Activated naive CD8-positive, alpha-beta T cell (primary cell): ENCODE results near the gene HPCA.

Experiments
- H3K27ac Mint-ChIP-seq: one replicate; pipeline ENCODE4 v1.8.0; 2021; ENCODE audit warnings: mixed read lengths
- H3K27me3 Mint-ChIP-seq: one replicate; pipeline ENCODE4 v1.8.0; 2021; ENCODE audit warnings: mixed read lengths
- H3K36me3 Mint-ChIP-seq: one replicate; pipeline ENCODE4 v1.8.0; 2021; ENCODE audit warnings: mixed read lengths
- H3K4me1 Mint-ChIP-seq: one replicate; pipeline ENCODE4 v1.8.0; 2021; ENCODE audit warnings: low read depth, mixed read lengths
- H3K4me3 Mint-ChIP-seq: one replicate; pipeline ENCODE4 v1.8.0; 2021; ENCODE audit warnings: mild to moderate bottlenecking, mixed read lengths
- H3K9me3 Mint-ChIP-seq: one replicate; pipeline ENCODE4 v1.8.0; 2021; ENCODE audit warnings: low read depth, mixed read lengths

Gene HPCA

GRCh38 chr1:32920833-32921232 is 34.5 kb downstream of the HPCA start:
- Mint-ChIP-seq H3K27me3 (peaks cover 51% of the 10 kb centered on the region), H3K4me1 (peaks cover 22% of the 10 kb centered on the region)

GRCh38 chr1:32924881-32925344 is 38.6 kb downstream of the HPCA start:
- Mint-ChIP-seq H3K4me1 (peaks cover 19% of the 10 kb centered on the region), H3K4me3 (peak overlapping the region; percentile 63), H3K27me3 (peaks cover 45% of the 10 kb centered on the region), H3K27ac (no peak overlapping the region), H3K9me3 (no peaks in the 10 kb centered on the region), H3K36me3 (no peaks in the 10 kb centered on the region)

More at GRCh38 chr1:32920833-32921232, 34.5 kb downstream of the HPCA start:
- H3K27ac Mint-ChIP-seq, result no peak overlapping the region
- H3K36me3 Mint-ChIP-seq, result no peaks in the 10 kb centered on the region
- no peak overlapping the region for H3K4me3 Mint-ChIP-seq
- no peaks in the 10 kb centered on the region for H3K9me3 Mint-ChIP-seq

GRCh38 chr1:32925403-32926162 is 39.3 kb downstream of the HPCA start:
- no peaks in the 10 kb centered on the region for H3K9me3 Mint-ChIP-seq
- H3K27me3 Mint-ChIP-seq, result peaks cover 41% of the 10 kb centered on the region
- peak overlapping the region; percentile 63 for H3K4me3 Mint-ChIP-seq
- H3K36me3 Mint-ChIP-seq, result no peaks in the 10 kb centered on the region
- no peak overlapping the region for H3K27ac Mint-ChIP-seq
- peaks cover 17% of the 10 kb centered on the region for H3K4me1 Mint-ChIP-seq

GRCh38 chr1:32926562-32926961 is 40.3 kb downstream of the HPCA start:
- H3K9me3 Mint-ChIP-seq, result no peaks in the 10 kb centered on the region
- H3K27me3 Mint-ChIP-seq, result peaks cover 36% of the 10 kb centered on the region
- H3K27ac Mint-ChIP-seq, result no peak overlapping the region
- H3K36me3 Mint-ChIP-seq, result no peaks in the 10 kb centered on the region
- H3K4me3 Mint-ChIP-seq, result no peak overlapping the region
- peaks cover 17% of the 10 kb centered on the region for H3K4me1 Mint-ChIP-seq

- peaks cover 32% of the 10 kb centered on the region for H3K27me3 Mint-ChIP-seq
- peaks cover 17% of the 10 kb centered on the region for H3K4me1 Mint-ChIP-seq
- H3K36me3 Mint-ChIP-seq, result no peaks in the 10 kb centered on the region
- H3K4me3 Mint-ChIP-seq, result no peak overlapping the region
- no peaks in the 10 kb centered on the region for H3K9me3 Mint-ChIP-seq
- no peak overlapping the region for H3K27ac Mint-ChIP-seq
These were observed 41.1 kb downstream of the HPCA start for GRCh38 chr1:32927441-32927840.

GRCh38 chr1:32928285-32928684 is 42.0 kb downstream of the HPCA start:
- H3K4me3 Mint-ChIP-seq, result no peak overlapping the region
- no peak overlapping the region for H3K27ac Mint-ChIP-seq
- peaks cover 26% of the 10 kb centered on the region for H3K27me3 Mint-ChIP-seq
- H3K9me3 Mint-ChIP-seq, result no peaks in the 10 kb centered on the region
- H3K36me3 Mint-ChIP-seq, result no peaks in the 10 kb centered on the region
- H3K4me1 Mint-ChIP-seq, result peaks cover 17% of the 10 kb centered on the region

GRCh38 chr1:32928715-32929114 is 42.4 kb downstream of the HPCA start:
- H3K4me3 Mint-ChIP-seq, result no peak overlapping the region
- H3K36me3 Mint-ChIP-seq, result no peaks in the 10 kb centered on the region
- no peaks in the 10 kb centered on the region for H3K9me3 Mint-ChIP-seq
- no peak overlapping the region for H3K27ac Mint-ChIP-seq
- H3K4me1 Mint-ChIP-seq, result peaks cover 15% of the 10 kb centered on the region
- peaks cover 21% of the 10 kb centered on the region for H3K27me3 Mint-ChIP-seq

- Mint-ChIP-seq H3K36me3 (no peaks in the 10 kb centered on the region), H3K9me3 (no peaks in the 10 kb centered on the region), H3K4me1 (peaks cover 12% of the 10 kb centered on the region), H3K4me3 (no peak overlapping the region), H3K27ac (no peak overlapping the region), H3K27me3 (peaks cover 16% of the 10 kb centered on the region)
These were observed 43.1 kb downstream of the HPCA start for GRCh38 chr1:32929366-32929765.

GRCh38 chr1:32931760-32932159 is 45.5 kb downstream of the HPCA start:
- peaks cover 2% of the 10 kb centered on the region for H3K27me3 Mint-ChIP-seq
- H3K4me1 Mint-ChIP-seq, result no peaks in the 10 kb centered on the region
- H3K27ac Mint-ChIP-seq, result no peak overlapping the region
- no peaks in the 10 kb centered on the region for H3K36me3 Mint-ChIP-seq
- H3K4me3 Mint-ChIP-seq, result no peak overlapping the region
- no peaks in the 10 kb centered on the region for H3K9me3 Mint-ChIP-seq

GRCh38 chr1:32933742-32934322 is 47.5 kb downstream of the HPCA start:
- H3K27me3 Mint-ChIP-seq, result no peaks in the 10 kb centered on the region
- H3K27ac Mint-ChIP-seq, result no peak overlapping the region
- no peaks in the 10 kb centered on the region for H3K9me3 Mint-ChIP-seq
- H3K36me3 Mint-ChIP-seq, result peaks cover 2% of the 10 kb centered on the region
- H3K4me3 Mint-ChIP-seq, result no peak overlapping the region
- no peaks in the 10 kb centered on the region for H3K4me1 Mint-ChIP-seq

- Mint-ChIP-seq H3K27ac (no peak overlapping the region), H3K4me3 (no peak overlapping the region), H3K9me3 (no peaks in the 10 kb centered on the region), H3K27me3 (no peaks in the 10 kb centered on the region), H3K36me3 (peaks cover 2% of the 10 kb centered on the region), H3K4me1 (peaks cover 2% of the 10 kb centered on the region)
These were observed 48.2 kb downstream of the HPCA start for GRCh38 chr1:32934535-32934934.

GRCh38 chr1:32937061-32937460 is 50.8 kb downstream of the HPCA start:
- Mint-ChIP-seq H3K9me3 (no peaks in the 10 kb centered on the region), H3K4me3 (no peak overlapping the region), H3K36me3 (peaks cover 3% of the 10 kb centered on the region), H3K27me3 (no peaks in the 10 kb centered on the region), H3K27ac (no peak overlapping the region), H3K4me1 (peaks cover 4% of the 10 kb centered on the region)

- peak overlapping the region; percentile 3 for H3K27ac Mint-ChIP-seq
- no peaks in the 10 kb centered on the region for H3K9me3 Mint-ChIP-seq
- peaks cover 17% of the 10 kb centered on the region for H3K4me1 Mint-ChIP-seq
- no peaks in the 10 kb centered on the region for H3K27me3 Mint-ChIP-seq
- peaks cover 12% of the 10 kb centered on the region for H3K36me3 Mint-ChIP-seq
- no peak overlapping the region for H3K4me3 Mint-ChIP-seq
These were observed 53.5 kb downstream of the HPCA start for GRCh38 chr1:32939655-32940371.

GRCh38 chr1:32944180-32944579 is 57.9 kb downstream of the HPCA start:
- peaks cover 17% of the 10 kb centered on the region for H3K36me3 Mint-ChIP-seq
- no peak overlapping the region for H3K4me3 Mint-ChIP-seq
- H3K27me3 Mint-ChIP-seq, result no peaks in the 10 kb centered on the region
- H3K9me3 Mint-ChIP-seq, result no peaks in the 10 kb centered on the region
- H3K27ac Mint-ChIP-seq, result no peak overlapping the region
- peaks cover 19% of the 10 kb centered on the region for H3K4me1 Mint-ChIP-seq
